H9 (cell line): Measurements from ENCODE around the gene SH3GL3. TPM values are rescaled to one million over a fixed set of nuclear protein-coding genes. Genes with fewer than 3 reads are reported as not detected.

Experiments used
- DNase-seq: peaks from one replicate; pipeline ENCODE4 v3.0.0-alpha.2; 2017
- H2AFZ ChIP-seq: one replicate; pipeline ENCODE4 v1.6.1; 2013; ENCODE audit warnings: mild to moderate bottlenecking, low read length, control low read depth, moderate library complexity
- H2AK5ac ChIP-seq: 2 replicates; pipeline ENCODE4 v1.6.1; 2013; ENCODE audit warnings: low read length, control low read depth, mixed read lengths; ENCODE audit not compliant: insufficient read length
- H2BK120ac ChIP-seq: one replicate; pipeline ENCODE4 v1.6.1; 2013; ENCODE audit warnings: low read depth, mild to moderate bottlenecking, low read length, control low read depth, inconsistent platforms; ENCODE audit not compliant: poor library complexity, severe bottlenecking
- H2BK12ac ChIP-seq: 2 replicates; pipeline ENCODE4 v1.6.1; 2013; ENCODE audit warnings: low read length, control low read depth, mixed read lengths, low read depth; ENCODE audit not compliant: insufficient read length
- H2BK15ac ChIP-seq: 2 replicates; pipeline ENCODE4 v1.6.1; 2013; ENCODE audit warnings: low read depth, low read length, control low read depth
- H2BK20ac ChIP-seq: one replicate; pipeline ENCODE4 v1.6.1; 2013; ENCODE audit warnings: low read depth, mild to moderate bottlenecking, low read length, control low read depth, inconsistent platforms; ENCODE audit not compliant: poor library complexity, severe bottlenecking
- H2BK5ac ChIP-seq: 2 replicates; pipeline ENCODE4 v1.6.1; 2013; ENCODE audit warnings: low read length, control low read depth, mixed read lengths; ENCODE audit not compliant: insufficient read length
- H3K14ac ChIP-seq: 2 replicates; pipeline ENCODE4 v1.6.1; 2013; ENCODE audit warnings: low read length, control low read depth; ENCODE audit not compliant: insufficient read depth
- H3K18ac ChIP-seq: 2 replicates; pipeline ENCODE4 v1.6.1; 2013; ENCODE audit warnings: low read depth, mild to moderate bottlenecking, mixed read lengths, low read length, control low read depth; ENCODE audit not compliant: insufficient read length
- H3K23ac ChIP-seq: 2 replicates; pipeline ENCODE4 v1.6.1; 2013; ENCODE audit warnings: low read length, control low read depth, mixed read lengths, low read depth; ENCODE audit not compliant: insufficient read length
- H3K23me2 ChIP-seq: 2 replicates; pipeline ENCODE4 v1.6.1; 2013; ENCODE audit warnings: low read depth, mild to moderate bottlenecking, mixed read lengths, low read length, control low read depth; ENCODE audit not compliant: insufficient read length, poor library complexity, severe bottlenecking
- H3K27ac ChIP-seq: 2 replicates; pipeline ENCODE4 v1.5.1; 2013; ENCODE audit warnings: low read length, control low read depth, mixed read lengths, low read depth; ENCODE audit not compliant: insufficient read length
- H3K27me3 ChIP-seq: 2 replicates; pipeline ENCODE4 v1.6.1; 2013; ENCODE audit warnings: low read length, control low read depth, inconsistent platforms; ENCODE audit not compliant: insufficient read depth
- H3K4ac ChIP-seq: 2 replicates; pipeline ENCODE4 v1.6.1; 2013; ENCODE audit warnings: low read depth, mild to moderate bottlenecking, control low read depth, inconsistent platforms, low read length, moderate library complexity
- H3K4me1 ChIP-seq: 2 replicates; pipeline ENCODE4 v1.6.1; 2013; ENCODE audit warnings: low read length, control low read depth, inconsistent platforms; ENCODE audit not compliant: insufficient read depth
- H3K4me2 ChIP-seq: 2 replicates; pipeline ENCODE4 v1.6.1; 2013; ENCODE audit warnings: low read length, control low read depth, mixed read lengths; ENCODE audit not compliant: insufficient read length, insufficient read depth
- H3K56ac ChIP-seq: 2 replicates; pipeline ENCODE4 v1.6.1; 2013; ENCODE audit warnings: low read depth, mild to moderate bottlenecking, mixed read lengths, low read length, control low read depth; ENCODE audit not compliant: insufficient read length
- H3K79me1 ChIP-seq: 2 replicates; pipeline ENCODE4 v1.6.1; 2013; ENCODE audit warnings: low read depth, mild to moderate bottlenecking, moderate library complexity, low read length, control low read depth, inconsistent platforms; ENCODE audit not compliant: insufficient read depth, poor library complexity, severe bottlenecking
- H3K79me2 ChIP-seq: 2 replicates; pipeline ENCODE4 v1.6.1; 2013; ENCODE audit warnings: low read length, control low read depth, inconsistent platforms; ENCODE audit not compliant: insufficient read depth
- H3K9ac ChIP-seq: 2 replicates; pipeline ENCODE4 v1.6.1; 2013; ENCODE audit warnings: low read length, control low read depth, mixed read lengths; ENCODE audit not compliant: insufficient read length; ENCODE audit errors: extremely low read depth
- H3K9me3 ChIP-seq: one replicate; pipeline ENCODE4 v1.6.1; 2013; ENCODE audit warnings: low read depth, low read length, inconsistent platforms; ENCODE audit not compliant: control insufficient read depth
- H3T11ph ChIP-seq: one replicate; pipeline ENCODE4 v1.6.1; 2013; ENCODE audit warnings: mild to moderate bottlenecking, low read length, control low read depth, inconsistent platforms
- H4K20me1 ChIP-seq: one replicate; pipeline ENCODE4 v1.6.1; 2013; ENCODE audit not compliant: control insufficient read depth, insufficient read length, insufficient read depth
- H4K5ac ChIP-seq: 2 replicates; pipeline ENCODE4 v1.6.1; 2013; ENCODE audit warnings: low read depth, mild to moderate bottlenecking, mixed read lengths, low read length, control low read depth; ENCODE audit not compliant: insufficient read length
- H4K8ac ChIP-seq: replicated peaks from 2 replicates; pipeline ENCODE4 v1.6.1; 2013; ENCODE audit warnings: low read length, control low read depth, mixed read lengths, low read depth; ENCODE audit not compliant: insufficient read length
- H4K91ac ChIP-seq: 2 replicates; pipeline ENCODE4 v1.6.1; 2013; ENCODE audit warnings: low read depth, mild to moderate bottlenecking, moderate library complexity, mixed read lengths, low read length, control low read depth; ENCODE audit not compliant: insufficient read length
- H3K27ac Mint-ChIP-seq, 3 experiments: 2 replicates in 2 of 3; 3 replicates in 1 of 3; pipeline ENCODE4 v1.8.0; 2020 to 2021; ENCODE audit warnings: mixed read lengths in 3 of 3, mild to moderate bottlenecking in 1 of 3, moderate library complexity in 1 of 3
- H3K27me3 Mint-ChIP-seq: 2 replicates; pipeline ENCODE4 v1.8.0; 2021; ENCODE audit warnings: low read depth, mild to moderate bottlenecking, moderate library complexity, mixed read lengths
- H3K36me3 Mint-ChIP-seq, 3 experiments: 2 replicates in 2 of 3; 3 replicates in 1 of 3; pipeline ENCODE4 v1.8.0; 2020 to 2021; ENCODE audit warnings: low read depth in 3 of 3, mixed read lengths in 3 of 3; ENCODE audit not compliant: insufficient read depth in 1 of 3
- H3K4me1 Mint-ChIP-seq, 2 experiments: 2 replicates each; pipeline ENCODE4 v1.8.0; 2020; ENCODE audit warnings: mixed read lengths in 2 of 2
- H3K4me3 Mint-ChIP-seq, 2 experiments: 2 replicates in 1 of 2; 3 replicates in 1 of 2; pipeline ENCODE4 v1.8.0; 2020 to 2021; ENCODE audit warnings: mild to moderate bottlenecking in 2 of 2, mixed read lengths in 2 of 2, moderate library complexity in 1 of 2
- H3K9me3 Mint-ChIP-seq, 2 experiments: 2 replicates in 1 of 2; 3 replicates in 1 of 2; pipeline ENCODE4 v1.8.0; 2020; ENCODE audit warnings: mild to moderate bottlenecking in 2 of 2, mixed read lengths in 2 of 2, moderate library complexity in 1 of 2
- CTCF ChIP-seq: fragments of 200-600 bp; sonication (generic); conservative IDR thresholded peaks from 3 replicates; pipeline ENCODE4 v1.8.0; 2021; ENCODE audit warnings: antibody characterized with exemption, mild to moderate bottlenecking
- WGBS: extraction: QIAGEN DNeasy Blood & Tissue Kit; methylation state at CpG from one replicate; pipeline ENCODE4 v1.1.7; 2013; ENCODE audit warnings: missing lambda C conversion rate, low lambda C conversion rate, mixed read lengths; ENCODE audit not compliant: insufficient read length; ENCODE audit errors: extremely low coverage; 5-methylcytosine and 5-hydroxymethylcytosine counted together
- total RNA-seq: library from RNA; stranded (reverse); gene quantifications from 2 replicates; pipeline ENCODE4 v1.2.1, GENCODE V29; 2021

The SH3GL3 gene
- total RNA-seq, 1 experiment from 2014 or later, result 11.2 TPM

GRCh38 chr15:83653639-83654378 is 206.7 kb downstream of the SH3GL3 start, which contains the start of gene ADAMTSL3:
Gene ADAMTSL3 (plus strand): TSS chr15:83654123. CDS start chr15:83655762, 1,639 bp downstream.
- no peaks in the 10 kb centered on the region for H3K9me3 ChIP-seq
- H2BK15ac ChIP-seq, result no peak within 1 kb of the TSS
- no peak within 1 kb of the TSS for H2BK120ac ChIP-seq
- H3K4me1 Mint-ChIP-seq, result peaks cover 5 to 16% of the 10 kb centered on the region in 2 experiments; a peak in 2 of 4 replicates
- H3K27ac Mint-ChIP-seq, result no peak within 1 kb of the TSS
- peak; percentile 8; the same call in 1 of the 3 replicates for TF ChIP-seq CTCF
- H3K23me2 ChIP-seq, result peaks cover 7% of the 10 kb centered on the region
- DNase-seq, result peak; percentile 69
- H4K91ac ChIP-seq, result no peak within 1 kb of the TSS
- H2AFZ ChIP-seq, result no peak within 1 kb of the TSS
- no peak within 1 kb of the TSS for H2BK5ac ChIP-seq
- no peak within 1 kb of the TSS for H2BK20ac ChIP-seq
- no peak within 1 kb of the TSS for H3K4ac ChIP-seq
- H3K27me3 Mint-ChIP-seq, result peaks cover 75% of the 10 kb centered on the region
- no peak within 1 kb of the TSS for H3T11ph ChIP-seq
- no peak within 1 kb of the TSS for H4K5ac ChIP-seq
- no peak within 1 kb of the TSS for H3K18ac ChIP-seq
- no peak within 1 kb of the TSS for H3K23ac ChIP-seq
- peak within 1 kb of the TSS; percentile 66 to 83 for H3K4me3 Mint-ChIP-seq
- no peaks in the 10 kb centered on the region for H3K36me3 Mint-ChIP-seq
- H3K9me3 Mint-ChIP-seq, result no peaks in the 10 kb centered on the region; a peak in 2 of 5 replicates
- H3K4me2 ChIP-seq, result peak within 1 kb of the TSS; percentile 51
- no peak within 1 kb of the TSS for H3K27ac ChIP-seq
- H3K79me2 ChIP-seq, result no peaks in the 10 kb centered on the region
- no peaks in the 10 kb centered on the region for H4K20me1 ChIP-seq
- H3K56ac ChIP-seq, result no peak within 1 kb of the TSS
- no peaks in the 10 kb centered on the region for H3K79me1 ChIP-seq
- no peaks in the 10 kb centered on the region for H3K4me1 ChIP-seq
- WGBS, result no CpG with 5 or more reads among the region's 105 CpGs
- H2BK12ac ChIP-seq, result no peak within 1 kb of the TSS
- H3K27me3 ChIP-seq, result peaks cover 19% of the 10 kb centered on the region; the same call in 1 of the 2 replicates
- H2AK5ac ChIP-seq, result no peak within 1 kb of the TSS
- H3K14ac ChIP-seq, result no peak within 1 kb of the TSS; the same call in 1 of the 2 replicates
- no peak within 1 kb of the TSS for H4K8ac ChIP-seq
- no peak within 1 kb of the TSS for H3K9ac ChIP-seq
